IMR-90 (cell line): ENCODE measurements around the gene MICAL2. TPM values are rescaled to one million over a fixed set of nuclear protein-coding genes. Genes with fewer than 3 reads are reported as not detected.

ENCODE experiments used
- ATAC-seq: fragments of 200-7000 bp; cut with Tn5 transposase; 2 replicates; pipeline ENCODE4 v1.9.1; 2020; ENCODE audit warnings: low read depth, mild to moderate bottlenecking, moderate library complexity
- BruUV-seq: library from RNA; stranded (reverse); fragments of 400-500 nt; replicated peaks from 2 replicates; lab custom pipeline; 2021; lab: Mats Ljungman, UMichigan
- CTCF ChIA-PET: fragments of 300-600 bp; formaldehyde crosslinking; extraction: SDS; loops from one replicate; lab custom pipeline; 2021; ENCODE audit warnings: antibody characterized with exemption; lab: Yijun Ruan, JAX
- POLR2A ChIA-PET: fragments of 300-600 bp; sonication (Branson Sonifier 250); formaldehyde crosslinking; loops from one replicate; lab custom pipeline; 2022; ENCODE audit warnings: antibody characterized with exemption; ENCODE audit not compliant: unreplicated experiment; lab: Charles Lee
- DNase-seq: peaks from one replicate; pipeline ENCODE4 v3.0.0; 2013
- H2AFZ ChIP-seq: replicated peaks from 2 replicates; pipeline ENCODE3; 2013; ENCODE audit warnings: low read length, mild to moderate bottlenecking; ENCODE audit not compliant: poor library complexity
- H2AK5ac ChIP-seq: 2 replicates; pipeline ENCODE4 v1.6.1; 2013; ENCODE audit warnings: low read depth, low read length, inconsistent platforms
- H2AK9ac ChIP-seq: replicated peaks from 2 replicates; pipeline ENCODE3; 2013; ENCODE audit warnings: mild to moderate bottlenecking, low read depth, low read length, moderate library complexity; ENCODE audit not compliant: poor library complexity
- H2BK120ac ChIP-seq: 2 replicates; pipeline ENCODE4 v1.6.1; 2013; ENCODE audit warnings: low read depth, low read length, inconsistent platforms
- H2BK15ac ChIP-seq: 3 replicates; pipeline ENCODE4 v1.6.1; 2013; ENCODE audit warnings: low read depth, low read length, inconsistent platforms
- H2BK20ac ChIP-seq: 2 replicates; pipeline ENCODE4 v1.6.1; 2013; ENCODE audit warnings: low read depth, mild to moderate bottlenecking, inconsistent platforms, low read length, moderate library complexity
- H2BK5ac ChIP-seq: 2 replicates; pipeline ENCODE4 v1.6.1; 2013; ENCODE audit warnings: mild to moderate bottlenecking, low read depth, low read length, inconsistent platforms; ENCODE audit not compliant: poor library complexity, severe bottlenecking
- H3K14ac ChIP-seq: replicated peaks from 2 replicates; pipeline ENCODE4 v1.6.1; 2013; ENCODE audit warnings: low read depth, low read length, inconsistent platforms
- H3K18ac ChIP-seq: 2 replicates; pipeline ENCODE4 v1.6.1; 2013; ENCODE audit warnings: low read depth, low read length, control low read depth
- H3K23ac ChIP-seq: 2 replicates; pipeline ENCODE4 v1.6.1; 2013; ENCODE audit warnings: low read depth, low read length, inconsistent platforms
- H3K27ac ChIP-seq: 2 replicates; pipeline ENCODE4 v1.5.1; 2013; ENCODE audit warnings: mild to moderate bottlenecking, control low read depth, low read length; ENCODE audit not compliant: insufficient read depth
- H3K27me3 ChIP-seq: 2 replicates; pipeline ENCODE4 v1.6.1; 2013; ENCODE audit warnings: low read length; ENCODE audit not compliant: control insufficient read depth, insufficient read depth
- H3K36me3 ChIP-seq: 2 replicates; pipeline ENCODE4 v1.6.1; 2013; ENCODE audit warnings: low read length, mixed read lengths; ENCODE audit not compliant: control insufficient read depth, insufficient read depth
- H3K4ac ChIP-seq: 2 replicates; pipeline ENCODE4 v1.6.1; 2013; ENCODE audit warnings: low read depth, low read length, inconsistent platforms
- H3K4me1 ChIP-seq: 2 replicates; pipeline ENCODE4 v1.6.1; 2013; ENCODE audit warnings: low read length, mixed read lengths; ENCODE audit not compliant: control insufficient read depth, insufficient read depth
- H3K4me2 ChIP-seq: 2 replicates; pipeline ENCODE4 v1.6.1; 2013; ENCODE audit warnings: low read depth, mild to moderate bottlenecking, control low read depth, low read length, moderate library complexity
- H3K4me3 ChIP-seq: 2 replicates; pipeline ENCODE4 v1.5.1; 2013; ENCODE audit warnings: low read depth, mild to moderate bottlenecking, control low read depth, low read length, moderate library complexity; ENCODE audit not compliant: insufficient read depth
- H3K56ac ChIP-seq: 2 replicates; pipeline ENCODE4 v1.6.1; 2013; ENCODE audit warnings: low read length, inconsistent platforms; ENCODE audit not compliant: insufficient read depth; ENCODE audit errors: extremely low read depth
- H3K79me1 ChIP-seq, 2 experiments: 2 replicates each; pipeline ENCODE4 v1.6.1; 2013; ENCODE audit warnings: low read length in 2 of 2, inconsistent platforms in 1 of 2, low read depth in 1 of 2
- H3K9ac ChIP-seq: 2 replicates; pipeline ENCODE4 v1.6.1; 2013; ENCODE audit warnings: low read depth, low read length, control low read depth
- H3K9me1 ChIP-seq: 2 replicates; pipeline ENCODE4 v1.6.1; 2013; ENCODE audit warnings: low read length, inconsistent platforms; ENCODE audit not compliant: insufficient read depth
- H3K9me3 ChIP-seq: 2 replicates; pipeline ENCODE4 v1.6.1; 2013; ENCODE audit warnings: low read length; ENCODE audit not compliant: control insufficient read depth, insufficient read depth
- H4K20me1 ChIP-seq: 2 replicates; pipeline ENCODE4 v1.6.1; 2013; ENCODE audit warnings: low read length, inconsistent platforms; ENCODE audit not compliant: insufficient read depth
- H4K5ac ChIP-seq: 2 replicates; pipeline ENCODE4 v1.6.1; 2013; ENCODE audit warnings: mild to moderate bottlenecking, low read depth, low read length, control low read depth
- H4K8ac ChIP-seq, 2 experiments: 2 replicates each; pipeline ENCODE4 v1.6.1; 2013; ENCODE audit warnings: low read depth in 2 of 2, low read length in 2 of 2, control low read depth in 1 of 2, inconsistent platforms in 1 of 2
- H4K91ac ChIP-seq: 2 replicates; pipeline ENCODE4 v1.6.1; 2013; ENCODE audit warnings: low read depth, low read length, inconsistent platforms; ENCODE audit not compliant: insufficient read depth
- CEBPB ChIP-seq: IDR thresholded peaks from 2 replicates; pipeline ENCODE4 v1.6.1; 2012; ENCODE audit warnings: low read depth, low read length, improper control_type of control experiment
- CHD1 ChIP-seq: IDR thresholded peaks from 2 replicates; pipeline ENCODE4 v1.6.1; 2012; ENCODE audit warnings: low read depth, low read length, improper control_type of control experiment
- FOS ChIP-seq: fragments of 150-350 bp; IDR thresholded peaks from 2 replicates; pipeline ENCODE4 v1.6.1; 2016; ENCODE audit warnings: low read depth, low read length
- MAZ ChIP-seq: IDR thresholded peaks from 2 replicates; pipeline ENCODE4 v1.6.1; 2012; ENCODE audit warnings: low read depth, mild to moderate bottlenecking, low read length, improper control_type of control experiment, moderate library complexity, borderline replicate concordance
- NFE2L2 ChIP-seq: fragments of 150-350 bp; IDR thresholded peaks from 2 replicates; pipeline ENCODE4 v1.6.1; 2016; ENCODE audit warnings: low read depth, mild to moderate bottlenecking, low read length
- POLR2A ChIP-seq: IDR thresholded peaks from 2 replicates; pipeline ENCODE4 v1.6.1; 2012; ENCODE audit warnings: mild to moderate bottlenecking, low read depth, low read length
- RAD21 ChIP-seq: IDR thresholded peaks from 2 replicates; pipeline ENCODE4 v1.6.1; 2012; ENCODE audit warnings: low read length, improper control_type of control experiment
- RFX5 ChIP-seq: IDR thresholded peaks from 2 replicates; pipeline ENCODE4 v1.8.0; 2012; ENCODE audit warnings: low read depth, mild to moderate bottlenecking, low read length, moderate library complexity
- SMC3 ChIP-seq: fragments of 150-350 bp; IDR thresholded peaks from 2 replicates; pipeline ENCODE4 v1.6.1; 2016; ENCODE audit warnings: low read depth, mild to moderate bottlenecking, antibody characterized with exemption, low read length, moderate library complexity
- WGBS, 2 experiments: methylation state at CpG; one replicate each; pipeline versions ENCODE4 v1.1.5 to v1.1.7; 2013; ENCODE audit warnings: missing lambda C conversion rate in 2 of 2; ENCODE audit not compliant: insufficient read length in 1 of 2; ENCODE audit errors: extremely low coverage in 2 of 2; 5-methylcytosine and 5-hydroxymethylcytosine counted together
- dilution Hi-C: fragments of 300-500 bp; cut with HindIII; formaldehyde crosslinking; loops from one replicate; pipeline ENCODE4 v1.14.3; 2018; ENCODE audit warnings: low sequenced_read_pairs; ENCODE audit not compliant: unreplicated experiment
- in situ Hi-C: fragments of 300-500 bp; cut with MboI; formaldehyde crosslinking; loops from 3 replicates; pipeline ENCODE4 v1.14.3; 2019; ENCODE audit warnings: low sequenced_read_pairs, inconsistent platforms, mixed read lengths
- intact Hi-C: fragments of 100-400 bp; cut with micrococcal nuclease; formaldehyde crosslinking; loops from 2 replicates; pipeline ENCODE4 v1.10.0; 2022
- polyA plus RNA-seq, 3 experiments: library from polyadenylated mRNA; depleted of rRNA; stranded (reverse); fragments of >200 nt; gene quantifications; 2 replicates each; pipeline ENCODE4 v1.2.3, GENCODE V29; 2012; ENCODE audit warnings: low replicate concordance in 1 of 3
- total RNA-seq: library from RNA; depleted of rRNA; stranded (reverse); fragments of >200 nt; gene quantifications from 2 replicates; pipeline ENCODE4 v1.2.3, GENCODE V29; 2012
- TF ChIP-seq, protein P1 (sequence below): fragments of 150-350 bp; IDR thresholded peaks from 2 replicates; pipeline ENCODE4 v1.6.1; 2016; ENCODE audit warnings: low read depth, mild to moderate bottlenecking, low read length, moderate library complexity, borderline replicate concordance
- TF ChIP-seq, protein P2 (sequence below): fragments of 150-350 bp; IDR thresholded peaks from 2 replicates; pipeline ENCODE4 v1.6.1; 2017; ENCODE audit warnings: mild to moderate bottlenecking, antibody characterized with exemption, low read length, low read depth
- TF ChIP-seq, protein P3 (sequence below): conservative IDR thresholded peaks from 2 replicates; pipeline ENCODE4 v1.5.1; 2012; ENCODE audit warnings: mild to moderate bottlenecking, low read depth, low read length, improper control_type of control experiment

MICAL2 gene
- total and polyA plus RNA-seq, 2 of the 4 experiments (the other 2 are of a cell fraction), result 170 to 336 TPM

DNA sequence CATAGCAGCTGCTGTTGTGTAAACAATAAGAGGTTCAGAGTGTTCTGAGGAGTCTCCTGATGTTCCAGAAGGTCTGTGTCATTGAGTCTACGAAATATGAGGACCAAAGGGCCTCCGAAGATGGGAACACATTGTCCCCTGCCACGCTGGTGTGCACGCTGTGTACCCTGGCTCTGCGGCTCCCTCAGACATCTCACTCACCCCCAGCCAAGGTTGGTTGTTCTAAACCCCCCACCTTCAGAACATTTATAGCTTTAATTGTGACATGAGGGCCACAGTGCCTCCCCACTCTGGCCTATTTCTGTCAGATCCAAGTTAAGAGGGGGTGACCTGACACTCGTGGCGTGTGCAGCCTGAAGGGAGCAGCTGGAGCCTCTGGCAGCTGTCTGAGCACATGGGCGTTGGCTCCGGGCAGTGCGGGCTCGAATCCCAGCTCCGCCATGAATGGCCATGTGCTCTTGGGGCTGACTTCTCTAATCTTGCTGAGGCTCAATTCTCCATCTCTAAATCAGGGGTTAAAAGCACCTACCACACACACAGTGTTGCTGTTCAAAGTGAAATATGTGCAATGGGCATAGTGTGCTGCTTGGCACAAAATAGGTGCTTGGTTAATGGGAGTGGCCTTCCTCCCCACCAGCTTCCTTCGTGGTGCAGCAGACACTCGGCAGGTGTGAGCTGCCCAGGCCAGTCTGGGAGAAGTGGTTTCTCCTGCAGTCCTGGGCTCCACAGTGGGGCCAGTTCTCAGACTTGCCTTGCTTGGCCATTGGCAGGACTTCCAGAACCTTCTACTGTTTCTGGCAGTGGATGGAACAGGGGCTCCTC, 39.7 kb upstream of the MICAL2 start (continued):
- TF ChIP-seq RAD21, result no peak
- no peak for TF ChIP-seq NFE2L2

DNA sequence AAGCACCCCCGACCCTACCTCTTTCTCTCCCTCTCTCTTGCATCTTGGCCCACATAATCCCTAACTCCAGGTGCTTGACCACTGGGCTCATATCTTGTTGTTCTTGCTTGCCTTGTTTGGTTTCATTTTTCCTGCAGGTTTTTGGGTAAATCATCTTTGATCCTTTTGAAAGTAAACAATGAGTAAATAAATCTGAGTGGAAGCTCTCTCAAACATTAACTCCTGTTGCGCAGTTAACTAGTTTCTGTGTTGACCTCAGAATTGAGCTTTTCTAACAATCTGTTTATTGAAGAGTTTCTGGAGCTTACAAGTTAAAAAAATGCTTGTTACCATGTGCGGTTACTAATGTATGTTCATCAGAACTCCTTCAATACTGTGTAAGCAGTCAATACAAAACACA, 38.8 kb upstream of the MICAL2 start:
- Histone ChIP-seq H3K4me1 (peaks cover 28% of the 10 kb centered on the region), H2AFZ (no peak overlapping the region), H3K18ac (no peak overlapping the region), H3K4me2 (no peak overlapping the region), H2AK9ac (no peak overlapping the region), H3K27ac (no peak overlapping the region), H2BK20ac (peak overlapping the region; percentile 38; the same call in 1 of the 2 replicates), H3K56ac (no peak overlapping the region), H3K9me1 (peaks cover 43% of the 10 kb centered on the region), H2BK120ac (peak overlapping the region; percentile 36; the same call in 1 of the 2 replicates), H3K23ac (no peak overlapping the region), H2AK5ac (no peak overlapping the region; the same call in 1 of the 2 replicates), H3K27me3 (no peaks in the 10 kb centered on the region), H4K91ac (peak overlapping the region; percentile 41; the same call in 1 of the 2 replicates), H3K9ac (no peak overlapping the region), H4K20me1 (no peaks in the 10 kb centered on the region), H4K8ac (peak overlapping the region in 1 of 2 experiments; percentile 18; a peak in 1 of 4 replicates), H4K5ac (no peak overlapping the region), H3K4me3 (no peak overlapping the region), H3K36me3 (no peaks in the 10 kb centered on the region), H3K9me3 (no peaks in the 10 kb centered on the region), H2BK5ac (no peak overlapping the region), H3K14ac (0 out of 2 replicates have a peak overlapping the region, but pooled peaks have one; percentile 11), H3K4ac (peak overlapping the region; percentile 41; the same call in 1 of the 2 replicates), H2BK15ac (peak overlapping the region; percentile 39; the same call in 1 of the 3 replicates), H3K79me1 (peaks cover 9 to 49% of the 10 kb centered on the region in 2 experiments)
- POLR2A ChIA-PET, result interaction anchor here (1.0 kb wide), 1 partner anchor 15 kb away, joined by 3 read pairs; no protein-coding TSS in a partner anchor
- in situ Hi-C loops (no loop called here), intact Hi-C loops (no loop called here), dilution Hi-C loops (no loop called here)
- ATAC-seq (no peak), DNase-seq (no peak)
- WGBS, 2 experiments, result no CpG with 5 or more reads among the region's 3 CpGs
- CTCF ChIA-PET, result no interaction called here
- no TSS peak for BruUV-seq
- TF ChIP-seq CEBPB, result no peak
- TF ChIP-seq, protein P1, sequence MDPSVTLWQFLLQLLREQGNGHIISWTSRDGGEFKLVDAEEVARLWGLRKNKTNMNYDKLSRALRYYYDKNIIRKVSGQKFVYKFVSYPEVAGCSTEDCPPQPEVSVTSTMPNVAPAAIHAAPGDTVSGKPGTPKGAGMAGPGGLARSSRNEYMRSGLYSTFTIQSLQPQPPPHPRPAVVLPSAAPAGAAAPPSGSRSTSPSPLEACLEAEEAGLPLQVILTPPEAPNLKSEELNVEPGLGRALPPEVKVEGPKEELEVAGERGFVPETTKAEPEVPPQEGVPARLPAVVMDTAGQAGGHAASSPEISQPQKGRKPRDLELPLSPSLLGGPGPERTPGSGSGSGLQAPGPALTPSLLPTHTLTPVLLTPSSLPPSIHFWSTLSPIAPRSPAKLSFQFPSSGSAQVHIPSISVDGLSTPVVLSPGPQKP, result no peak
- TF ChIP-seq CHD1, result no peak
- no peak for TF ChIP-seq SMC3
- TF ChIP-seq NFE2L2, result no peak
- TF ChIP-seq FOS, result no peak
- no peak for TF ChIP-seq RFX5
- TF ChIP-seq, protein P2, sequence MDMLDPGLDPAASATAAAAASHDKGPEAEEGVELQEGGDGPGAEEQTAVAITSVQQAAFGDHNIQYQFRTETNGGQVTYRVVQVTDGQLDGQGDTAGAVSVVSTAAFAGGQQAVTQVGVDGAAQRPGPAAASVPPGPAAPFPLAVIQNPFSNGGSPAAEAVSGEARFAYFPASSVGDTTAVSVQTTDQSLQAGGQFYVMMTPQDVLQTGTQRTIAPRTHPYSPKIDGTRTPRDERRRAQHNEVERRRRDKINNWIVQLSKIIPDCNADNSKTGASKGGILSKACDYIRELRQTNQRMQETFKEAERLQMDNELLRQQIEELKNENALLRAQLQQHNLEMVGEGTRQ, result no peak
- no peak for TF ChIP-seq POLR2A
- no peak for TF ChIP-seq RAD21
- TF ChIP-seq, protein P3, sequence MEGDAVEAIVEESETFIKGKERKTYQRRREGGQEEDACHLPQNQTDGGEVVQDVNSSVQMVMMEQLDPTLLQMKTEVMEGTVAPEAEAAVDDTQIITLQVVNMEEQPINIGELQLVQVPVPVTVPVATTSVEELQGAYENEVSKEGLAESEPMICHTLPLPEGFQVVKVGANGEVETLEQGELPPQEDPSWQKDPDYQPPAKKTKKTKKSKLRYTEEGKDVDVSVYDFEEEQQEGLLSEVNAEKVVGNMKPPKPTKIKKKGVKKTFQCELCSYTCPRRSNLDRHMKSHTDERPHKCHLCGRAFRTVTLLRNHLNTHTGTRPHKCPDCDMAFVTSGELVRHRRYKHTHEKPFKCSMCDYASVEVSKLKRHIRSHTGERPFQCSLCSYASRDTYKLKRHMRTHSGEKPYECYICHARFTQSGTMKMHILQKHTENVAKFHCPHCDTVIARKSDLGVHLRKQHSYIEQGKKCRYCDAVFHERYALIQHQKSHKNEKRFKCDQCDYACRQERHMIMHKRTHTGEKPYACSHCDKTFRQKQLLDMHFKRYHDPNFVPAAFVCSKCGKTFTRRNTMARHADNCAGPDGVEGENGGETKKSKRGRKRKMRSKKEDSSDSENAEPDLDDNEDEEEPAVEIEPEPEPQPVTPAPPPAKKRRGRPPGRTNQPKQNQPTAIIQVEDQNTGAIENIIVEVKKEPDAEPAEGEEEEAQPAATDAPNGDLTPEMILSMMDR, result no peak
- no peak for TF ChIP-seq MAZ
